Measurements from ENCODE around the gene DVL3.
A peak's percentile ranks its signal among the peaks of the same experiment; 100 is the strongest.

The DVL3 gene

GRCh38 chr3:184177767-184178306 lies 22.7 kb downstream of the DVL3 start:
- DNase-seq: no peak

GRCh38 chr3:184178521-184179138 lies 23.5 kb downstream of the DVL3 start:
- no peak for DNase-seq

- no peak for DNase-seq
Observed at GRCh38 chr3:184180165-184180564, 25.0 kb downstream of the DVL3 start.

- DNase-seq: no peak
Observed at GRCh38 chr3:184181596-184181995, 26.4 kb downstream of the DVL3 start.

- DNase-seq: no peak
Observed at GRCh38 chr3:184183679-184184078, 28.5 kb downstream of the DVL3 start.

GRCh38 chr3:184184546-184185230 lies 29.5 kb downstream of the DVL3 start:
- DNase-seq: no peak

- DNase-seq: peak; percentile 100
Observed at GRCh38 chr3:184185461-184186183, 30.4 kb downstream of the DVL3 start.

- peak; percentile 37 for DNase-seq
Observed at GRCh38 chr3:184186184-184186901, 31.2 kb downstream of the DVL3 start, which contains the start of gene ABCF3. TSS of gene ABCF3 (plus strand) at chr3:184186199. CDS start at chr3:184186208, 9 bp downstream.

GRCh38 chr3:184186902-184187207 lies 31.7 kb downstream of the DVL3 start:
- no peak for DNase-seq

GRCh38 chr3:184188080-184188479 lies 32.9 kb downstream of the DVL3 start:
- DNase-seq: no peak

- no peak for DNase-seq
Observed at GRCh38 chr3:184189421-184189820, 34.2 kb downstream of the DVL3 start.

GRCh38 chr3:184192889-184193288 lies 37.7 kb downstream of the DVL3 start:
- DNase-seq: no peak

GRCh38 chr3:184193991-184194539 lies 38.9 kb downstream of the DVL3 start:
- DNase-seq: no peak

- DNase-seq: no peak
Observed at GRCh38 chr3:184196536-184196935, 41.4 kb downstream of the DVL3 start.

GRCh38 chr3:184198509-184198908 lies 43.3 kb downstream of the DVL3 start:
- no peak for DNase-seq

GRCh38 chr3:184200825-184201224 lies 45.6 kb downstream of the DVL3 start:
- no peak for DNase-seq

GRCh38 chr3:184203526-184203925 lies 48.3 kb downstream of the DVL3 start:
- no peak for DNase-seq

- no peak for DNase-seq
Observed at GRCh38 chr3:184209146-184209923, 54.2 kb downstream of the DVL3 start.

- no peak for DNase-seq
Observed at GRCh38 chr3:184211297-184211696, 56.1 kb downstream of the DVL3 start.

GRCh38 chr3:184211718-184212117 lies 56.5 kb downstream of the DVL3 start:
- DNase-seq: no peak

GRCh38 chr3:184218814-184219213 lies 63.6 kb downstream of the DVL3 start:
- DNase-seq: no peak

- DNase-seq: no peak
Observed at GRCh38 chr3:184222521-184222920, 67.3 kb downstream of the DVL3 start.
